B cell (primary cell): Measurements from ENCODE around the gene LSM14A. TPM values are rescaled to one million over a fixed set of nuclear protein-coding genes. Genes with fewer than 3 reads are reported as not detected.

ENCODE experiments used
- ATAC-seq: fragments of 200-7000 bp; cut with Tn5 transposase; one replicate; pipeline ENCODE4 v1.10.0; 2021; ENCODE audit warnings: low read depth, mild to moderate bottlenecking, moderate number of reproducible peaks, moderate library complexity
- CTCF ChIA-PET: fragments of 350-600 bp; sonication (Branson Sonifier 250); formaldehyde crosslinking; loops from one replicate; lab custom pipeline; 2021; ENCODE audit warnings: antibody characterized with exemption, inconsistent platforms; lab: Charles Lee
- POLR2A ChIA-PET: fragments of 350-600 bp; sonication (Branson Sonifier 250); formaldehyde crosslinking; loops from one replicate; lab custom pipeline; 2021; ENCODE audit warnings: antibody characterized with exemption; lab: Charles Lee
- DNase-seq: peaks from one replicate; pipeline ENCODE4 v3.0.0; 2013
- H2AFZ ChIP-seq: 2 replicates; pipeline ENCODE4 v1.6.1; 2012; ENCODE audit warnings: mild to moderate bottlenecking, low read depth, low read length; ENCODE audit not compliant: insufficient read depth, poor library complexity, severe bottlenecking
- H3K27ac ChIP-seq, 2 donors: 1 replicate in 1 of 2; 2 replicates in 1 of 2; pipeline ENCODE4 v1.5.1; 2012 to 2013; ENCODE audit warnings: low read length in 2 of 2, mild to moderate bottlenecking in 2 of 2, moderate library complexity in 1 of 2
- H3K27me3 ChIP-seq, 4 experiments: fragments of 200-600 bp in 1 of 4; sonication (generic) in 1 of 4; replicated peaks in 1 of 4; 1 replicate in 2 of 4; 2 replicates in 2 of 4; pipeline versions ENCODE4 v1.6.1 to v1.7.0; 2013 to 2016; ENCODE audit warnings: low read length in 3 of 4, mild to moderate bottlenecking in 2 of 4, mixed read lengths in 1 of 4, moderate library complexity in 1 of 4; ENCODE audit not compliant: insufficient read depth in 4 of 4, control insufficient read depth in 3 of 4; ENCODE audit errors: control extremely low read depth in 1 of 4
- H3K36me3 ChIP-seq, 2 experiments: replicated peaks in 1 of 2; 1 replicate in 1 of 2; 2 replicates in 1 of 2; pipeline versions ENCODE4 v1.6.1 to v1.7.1; 2013; ENCODE audit warnings: low read length in 1 of 2; ENCODE audit not compliant: insufficient read depth in 2 of 2, control insufficient read depth in 1 of 2; ENCODE audit errors: control extremely low read depth in 1 of 2, extremely low read depth in 1 of 2
- H3K4me1 ChIP-seq, 2 donors: fragments of 200-600 bp in 1 of 2; sonication (generic) in 1 of 2; 1 replicate in 1 of 2; 2 replicates in 1 of 2; pipeline versions ENCODE4 v1.5.1 to v1.6.1; 2013 to 2017; ENCODE audit warnings: low read length in 2 of 2; ENCODE audit not compliant: control insufficient read depth in 2 of 2, insufficient read depth in 2 of 2
- H3K4me2 ChIP-seq: replicated peaks from 2 replicates; pipeline ENCODE3; 2012; ENCODE audit warnings: mild to moderate bottlenecking, low read depth, low read length; ENCODE audit not compliant: poor library complexity, severe bottlenecking
- H3K4me3 ChIP-seq, 5 experiments: fragments of 200-600 bp in 1 of 5; sonication (generic) in 1 of 5; 1 replicate in 3 of 5; 2 replicates in 2 of 5; pipeline versions ENCODE4 v1.5.1 to v1.7.0; 2011 to 2016; ENCODE audit warnings: low read length in 4 of 5, mild to moderate bottlenecking in 4 of 5, low read depth in 2 of 5, control low read depth in 1 of 5, moderate library complexity in 1 of 5; ENCODE audit not compliant: insufficient read depth in 1 of 5; ENCODE audit errors: control extremely low read depth in 1 of 5, extremely low read depth in 1 of 5
- H3K79me2 ChIP-seq: fragments of 200-600 bp; sonication (generic); one replicate; pipeline ENCODE4 v1.6.0; 2016; ENCODE audit warnings: low read length; ENCODE audit not compliant: control insufficient read depth, insufficient read depth
- H3K9ac ChIP-seq: fragments of 200-600 bp; sonication (generic); 2 replicates; pipeline ENCODE4 v1.6.1; 2017; ENCODE audit warnings: mild to moderate bottlenecking, low read length, moderate library complexity
- H3K9me3 ChIP-seq, 3 donors: one replicate each; pipeline versions ENCODE4 v1.6.1 to v1.7.1; 2013; ENCODE audit warnings: low read length in 2 of 3; ENCODE audit not compliant: control insufficient read depth in 2 of 3, insufficient read depth in 1 of 3; ENCODE audit errors: control extremely low read depth in 1 of 3
- H4K20me1 ChIP-seq: 2 replicates; pipeline ENCODE4 v1.6.0; 2012; ENCODE audit warnings: mild to moderate bottlenecking, low read length; ENCODE audit not compliant: insufficient read depth, control insufficient read depth, poor library complexity, severe bottlenecking
- H3K27ac Mint-ChIP-seq: one replicate; pipeline ENCODE4 v1.8.0; 2021; ENCODE audit warnings: mixed read lengths
- H3K27me3 Mint-ChIP-seq: one replicate; pipeline ENCODE4 v1.8.0; 2021; ENCODE audit warnings: mixed read lengths
- H3K4me1 Mint-ChIP-seq: one replicate; pipeline ENCODE4 v1.8.0; 2021; ENCODE audit warnings: mixed read lengths
- H3K4me3 Mint-ChIP-seq: one replicate; pipeline ENCODE4 v1.8.0; 2021; ENCODE audit warnings: mixed read lengths
- H3K9me3 Mint-ChIP-seq: one replicate; pipeline ENCODE4 v1.8.0; 2022; ENCODE audit warnings: mixed read lengths; ENCODE audit not compliant: insufficient read depth
- EZH2 ChIP-seq: IDR thresholded peaks from 2 replicates; pipeline ENCODE4 v1.6.1; 2012; ENCODE audit warnings: borderline replicate concordance, low read depth, mild to moderate bottlenecking, moderate library complexity, low read length; ENCODE audit not compliant: insufficient read depth, poor library complexity, severe bottlenecking
- WGBS: methylation state at CpG from one replicate; pipeline ENCODE4 v1.1.5; 2013; ENCODE audit warnings: missing lambda C conversion rate; ENCODE audit not compliant: insufficient coverage; 5-methylcytosine and 5-hydroxymethylcytosine counted together
- intact Hi-C: fragments of 100-400 bp; cut with micrococcal nuclease; formaldehyde crosslinking; loops from one replicate; pipeline ENCODE4 v1.10.0; 2022
- polyA plus RNA-seq: library from polyadenylated mRNA; depleted of rRNA; stranded (reverse); fragments of >200 nt; gene quantifications from 2 replicates; pipeline ENCODE4 v1.2.3, GENCODE V29; 2012
- total RNA-seq, 2 donors: library from RNA; stranded (reverse); fragments of 120-200 nt in 1 of 2; gene quantifications; 1 replicate in 1 of 2; 2 replicates in 1 of 2; pipeline versions ENCODE4 v1.2.3 to v1.2.4, GENCODE V29; 2013 to 2022
- TF ChIP-seq, protein P1 (sequence below): fragments of 200-600 bp; IDR thresholded peaks from one replicate; pipeline ENCODE4 v1.8.0; 2022; ENCODE audit warnings: antibody characterized with exemption, mild to moderate bottlenecking

The LSM14A gene
- total and polyA plus RNA-seq, 2 donors (not counting 1 experiment from before 2014, with no cell fraction given), result 90.7 to 163 TPM

DNA sequence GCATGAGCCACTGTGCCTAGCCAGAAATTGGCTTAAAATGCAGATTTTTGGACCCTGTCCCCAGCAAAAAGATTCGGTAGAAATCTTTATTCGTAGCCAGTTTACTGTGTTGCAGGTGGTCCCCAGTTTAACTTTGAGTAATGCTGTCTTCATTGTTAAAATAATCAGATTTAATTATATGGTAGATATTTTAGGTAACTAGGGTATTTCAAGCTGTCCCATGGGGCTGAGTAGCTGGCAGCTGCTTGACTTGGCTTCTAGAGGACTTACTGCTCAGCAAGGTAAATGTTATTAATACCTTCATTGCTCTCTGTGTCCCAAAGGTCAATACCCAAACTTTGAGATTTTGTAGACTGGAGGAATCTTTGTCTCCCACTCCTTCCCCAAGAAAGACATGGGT is 21.1 kb downstream of the LSM14A start:
- ATAC-seq, result peak; percentile 66
- peak overlapping the region; percentile 73 for H3K4me3 Mint-ChIP-seq
- peak overlapping the region; percentile 5 to 73 for H3K27ac ChIP-seq

DNA sequence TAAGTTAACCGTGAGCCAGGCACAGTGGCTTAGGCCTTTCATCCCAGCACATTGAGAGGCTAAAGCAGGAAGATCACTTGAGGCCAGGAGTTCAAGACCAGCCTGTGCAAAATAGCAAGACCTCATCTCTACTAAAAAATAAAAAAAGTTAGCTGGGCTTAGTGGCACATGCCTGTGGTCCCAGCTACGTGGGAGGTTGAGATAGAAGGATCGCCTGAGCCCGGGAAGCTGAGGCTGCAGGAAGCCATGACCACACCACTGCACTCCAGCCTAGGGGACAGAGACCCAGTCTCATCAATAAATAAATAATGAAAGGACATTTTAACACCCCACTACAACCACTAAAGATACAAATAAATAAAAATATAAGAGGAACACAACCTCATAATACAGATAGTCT is 21.6 kb downstream of the LSM14A start:
- H3K27ac ChIP-seq, result peak overlapping the region in 1 of 2 donors; percentile 73
- peak overlapping the region; percentile 39 for H3K4me2 ChIP-seq
- no peaks in the 10 kb centered on the region for H3K9me3 ChIP-seq
- 80% methylated on average over 1 of the region's 4 CpGs for WGBS
- H3K27me3 ChIP-seq, result no peaks in the 10 kb centered on the region
- ATAC-seq (no peak), DNase-seq (no peak)
- H3K4me3 Mint-ChIP-seq, result peak overlapping the region; percentile 73
- H3K4me1 ChIP-seq, result peaks cover 41 to 49% of the 10 kb centered on the region in 2 donors
- H3K27me3 Mint-ChIP-seq, result no peaks in the 10 kb centered on the region
- H3K4me1 Mint-ChIP-seq, result peaks cover 57% of the 10 kb centered on the region
- H3K9ac ChIP-seq, result peak overlapping the region; percentile 20
- no peak overlapping the region for H3K4me3 ChIP-seq
- peak overlapping the region; percentile 75 for H3K27ac Mint-ChIP-seq
- peaks cover 78% of the 10 kb centered on the region for H3K79me2 ChIP-seq
- peaks cover 29% of the 10 kb centered on the region for H4K20me1 ChIP-seq
- intact Hi-C loops, result loop anchor here (2.0 kb wide), 1 partner anchor 15 kb away; no protein-coding TSS in a partner anchor
- H2AFZ ChIP-seq, result no peak overlapping the region
- TF ChIP-seq, protein P1, sequence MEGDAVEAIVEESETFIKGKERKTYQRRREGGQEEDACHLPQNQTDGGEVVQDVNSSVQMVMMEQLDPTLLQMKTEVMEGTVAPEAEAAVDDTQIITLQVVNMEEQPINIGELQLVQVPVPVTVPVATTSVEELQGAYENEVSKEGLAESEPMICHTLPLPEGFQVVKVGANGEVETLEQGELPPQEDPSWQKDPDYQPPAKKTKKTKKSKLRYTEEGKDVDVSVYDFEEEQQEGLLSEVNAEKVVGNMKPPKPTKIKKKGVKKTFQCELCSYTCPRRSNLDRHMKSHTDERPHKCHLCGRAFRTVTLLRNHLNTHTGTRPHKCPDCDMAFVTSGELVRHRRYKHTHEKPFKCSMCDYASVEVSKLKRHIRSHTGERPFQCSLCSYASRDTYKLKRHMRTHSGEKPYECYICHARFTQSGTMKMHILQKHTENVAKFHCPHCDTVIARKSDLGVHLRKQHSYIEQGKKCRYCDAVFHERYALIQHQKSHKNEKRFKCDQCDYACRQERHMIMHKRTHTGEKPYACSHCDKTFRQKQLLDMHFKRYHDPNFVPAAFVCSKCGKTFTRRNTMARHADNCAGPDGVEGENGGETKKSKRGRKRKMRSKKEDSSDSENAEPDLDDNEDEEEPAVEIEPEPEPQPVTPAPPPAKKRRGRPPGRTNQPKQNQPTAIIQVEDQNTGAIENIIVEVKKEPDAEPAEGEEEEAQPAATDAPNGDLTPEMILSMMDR, result no peak
- no peak for TF ChIP-seq EZH2
- H3K36me3 ChIP-seq, result peaks cover 15 to 34% of the 10 kb centered on the region in 2 experiments
- ChIA-PET CTCF (interaction anchor here (0.6 to 1.0 kb wide), 4 partner anchors 13 to 876 kb away, joined by 3 read pairs; no protein-coding TSS in a partner anchor), POLR2A (interaction anchor here (1.0 kb wide), 1 partner anchor 8 kb away, joined by 8 read pairs; no protein-coding TSS in a partner anchor)
- H3K9me3 Mint-ChIP-seq, result no peaks in the 10 kb centered on the region

More for the DNA sequence above, 21.1 kb downstream of the LSM14A start:
- Histone ChIP-seq H3K27me3 (no peaks in the 10 kb centered on the region), H4K20me1 (peaks cover 29% of the 10 kb centered on the region), H2AFZ (no peak overlapping the region), H3K79me2 (peaks cover 82% of the 10 kb centered on the region), H3K36me3 (peaks cover 15 to 32% of the 10 kb centered on the region in 2 experiments), H3K9ac (peak overlapping the region; percentile 20), H3K4me1 (peaks cover 43 to 51% of the 10 kb centered on the region in 2 donors), H3K9me3 (no peaks in the 10 kb centered on the region), H3K4me3 (no peak overlapping the region), H3K4me2 (peak overlapping the region; percentile 39)
- intact Hi-C loops, result loop anchor here (2.0 kb wide), 1 partner anchor 15 kb away; no protein-coding TSS in a partner anchor
- ChIA-PET CTCF (interaction anchor here (1.0 kb wide), 1 partner anchor 13 kb away, joined by 3 read pairs; no protein-coding TSS in a partner anchor), POLR2A (interaction anchor here (1.0 kb wide), 1 partner anchor 9 kb away, joined by 8 read pairs; no protein-coding TSS in a partner anchor)
- 0% methylated on average over 2 of the region's 2 CpGs for WGBS
- TF ChIP-seq, protein P1, result no peak
- no peak for TF ChIP-seq EZH2
- no peaks in the 10 kb centered on the region for H3K9me3 Mint-ChIP-seq
- H3K27ac Mint-ChIP-seq, result peak overlapping the region; percentile 75
- H3K4me1 Mint-ChIP-seq, result peaks cover 60% of the 10 kb centered on the region
- H3K27me3 Mint-ChIP-seq, result no peaks in the 10 kb centered on the region
- DNase-seq, result peak; percentile 36
